GM12801 (cell line): ENCODE results near the gene PICK1.

ENCODE experiments used
- CTCF ChIP-seq: IDR thresholded peaks from one replicate; pipeline ENCODE4 v1.5.1; 2011; ENCODE audit warnings: control low read depth; ENCODE audit not compliant: insufficient read length; ENCODE audit errors: extremely low read depth

Gene PICK1

GRCh38 chr22:38088629-38089473, 31.6 kb downstream of the PICK1 start:
- TF ChIP-seq CTCF, result no peak

- no peak for TF ChIP-seq CTCF
These were observed 32.3 kb downstream of the PICK1 start for GRCh38 chr22:38089474-38089851.

GRCh38 chr22:38097058-38097457, 39.9 kb downstream of the PICK1 start:
- TF ChIP-seq CTCF, result no peak

- TF ChIP-seq CTCF, result no peak
These were observed 40.6 kb downstream of the PICK1 start for GRCh38 chr22:38097557-38098409.

- TF ChIP-seq CTCF, result no peak
These were observed 41.4 kb downstream of the PICK1 start for GRCh38 chr22:38098410-38099249.

- no peak for TF ChIP-seq CTCF
These were observed 46.4 kb downstream of the PICK1 start for GRCh38 chr22:38103641-38104040.

- TF ChIP-seq CTCF, result no peak
These were observed 46.9 kb downstream of the PICK1 start for GRCh38 chr22:38104084-38104483.
